ENCODE data around the gene SLC1A2. TPM values are rescaled to one million over a fixed set of nuclear protein-coding genes. Genes with fewer than 3 reads are reported as not detected.

The SLC1A2 gene
- total RNA-seq, 1 donor from 2014 or later, result 0.07 TPM

- Mint-ChIP-seq H3K27me3 (peaks cover 15% of the 10 kb centered on the region), H3K27ac (no peak overlapping the region), H3K36me3 (ENCODE audit: insufficient read depth) (no peaks in the 10 kb centered on the region), H3K4me3 (ENCODE audit: low read depth) (no peak overlapping the region), H3K4me1 (ENCODE audit: low read depth) (peaks cover 16% of the 10 kb centered on the region), H3K9me3 (ENCODE audit: low read depth) (peaks cover 4% of the 10 kb centered on the region)
- no peak for DNase-seq (ENCODE audit: low spot score, unreplicated experiment)
- TF ChIP-seq CTCF (IDR thresholded peaks at IDR 0.05; ENCODE audit: unreplicated experiment), result no peak
These were observed 112.1 kb downstream of the SLC1A2 start for GRCh38 chr11:35307221-35307621.

GRCh38 chr11:35305670-35306382, 113.5 kb downstream of the SLC1A2 start:
- H3K36me3 Mint-ChIP-seq (ENCODE audit: insufficient read depth), result no peaks in the 10 kb centered on the region
- H3K4me1 Mint-ChIP-seq (ENCODE audit: low read depth), result peaks cover 16% of the 10 kb centered on the region
- TF ChIP-seq CTCF (IDR thresholded peaks at IDR 0.05; ENCODE audit: unreplicated experiment), result peak; percentile 59
- DNase-seq (ENCODE audit: low spot score, unreplicated experiment), result no peak
- peaks cover 15% of the 10 kb centered on the region for H3K27me3 Mint-ChIP-seq
- H3K27ac Mint-ChIP-seq, result peak overlapping the region; percentile 11
- H3K9me3 Mint-ChIP-seq (ENCODE audit: low read depth), result peaks cover 4% of the 10 kb centered on the region
- H3K4me3 Mint-ChIP-seq (ENCODE audit: low read depth), result no peak overlapping the region

- no peak for TF ChIP-seq CTCF (IDR thresholded peaks at IDR 0.05; ENCODE audit: unreplicated experiment)
- Mint-ChIP-seq H3K27me3 (peaks cover 11% of the 10 kb centered on the region), H3K36me3 (ENCODE audit: insufficient read depth) (no peaks in the 10 kb centered on the region), H3K4me1 (ENCODE audit: low read depth) (peaks cover 16% of the 10 kb centered on the region), H3K9me3 (ENCODE audit: low read depth) (peaks cover 4% of the 10 kb centered on the region), H3K27ac (no peak overlapping the region), H3K4me3 (ENCODE audit: low read depth) (no peak overlapping the region)
- no peak for DNase-seq (ENCODE audit: low spot score, unreplicated experiment)
These were observed 114.4 kb downstream of the SLC1A2 start for GRCh38 chr11:35304900-35305460.

GRCh38 chr11:35304386-35304775, 115.0 kb downstream of the SLC1A2 start:
- Mint-ChIP-seq H3K4me3 (ENCODE audit: low read depth) (no peak overlapping the region), H3K36me3 (ENCODE audit: insufficient read depth) (no peaks in the 10 kb centered on the region), H3K27me3 (peaks cover 8% of the 10 kb centered on the region), H3K9me3 (ENCODE audit: low read depth) (peaks cover 4% of the 10 kb centered on the region), H3K27ac (no peak overlapping the region), H3K4me1 (ENCODE audit: low read depth) (peaks cover 16% of the 10 kb centered on the region)
- TF ChIP-seq CTCF (IDR thresholded peaks at IDR 0.05; ENCODE audit: unreplicated experiment), result no peak
- no peak for DNase-seq (ENCODE audit: low spot score, unreplicated experiment)

- no peak for DNase-seq (ENCODE audit: low spot score, unreplicated experiment)
- TF ChIP-seq CTCF (IDR thresholded peaks at IDR 0.05; ENCODE audit: unreplicated experiment), result no peak
- no peaks in the 10 kb centered on the region for H3K36me3 Mint-ChIP-seq (ENCODE audit: insufficient read depth)
- no peak overlapping the region for H3K4me3 Mint-ChIP-seq (ENCODE audit: low read depth)
- peaks cover 16% of the 10 kb centered on the region for H3K4me1 Mint-ChIP-seq (ENCODE audit: low read depth)
- H3K27me3 Mint-ChIP-seq, result peaks cover 8% of the 10 kb centered on the region
- no peak overlapping the region for H3K27ac Mint-ChIP-seq
- peaks cover 4% of the 10 kb centered on the region for H3K9me3 Mint-ChIP-seq (ENCODE audit: low read depth)
These were observed 115.6 kb downstream of the SLC1A2 start for GRCh38 chr11:35303596-35304385.
